DMS153 (cell line): ENCODE results near the gene GABRB1.

Experiments
- DNase-seq: peaks from one replicate; lab custom pipeline; 2025; lab: John Stamatoyannopoulos, UW

GABRB1 gene

DNA sequence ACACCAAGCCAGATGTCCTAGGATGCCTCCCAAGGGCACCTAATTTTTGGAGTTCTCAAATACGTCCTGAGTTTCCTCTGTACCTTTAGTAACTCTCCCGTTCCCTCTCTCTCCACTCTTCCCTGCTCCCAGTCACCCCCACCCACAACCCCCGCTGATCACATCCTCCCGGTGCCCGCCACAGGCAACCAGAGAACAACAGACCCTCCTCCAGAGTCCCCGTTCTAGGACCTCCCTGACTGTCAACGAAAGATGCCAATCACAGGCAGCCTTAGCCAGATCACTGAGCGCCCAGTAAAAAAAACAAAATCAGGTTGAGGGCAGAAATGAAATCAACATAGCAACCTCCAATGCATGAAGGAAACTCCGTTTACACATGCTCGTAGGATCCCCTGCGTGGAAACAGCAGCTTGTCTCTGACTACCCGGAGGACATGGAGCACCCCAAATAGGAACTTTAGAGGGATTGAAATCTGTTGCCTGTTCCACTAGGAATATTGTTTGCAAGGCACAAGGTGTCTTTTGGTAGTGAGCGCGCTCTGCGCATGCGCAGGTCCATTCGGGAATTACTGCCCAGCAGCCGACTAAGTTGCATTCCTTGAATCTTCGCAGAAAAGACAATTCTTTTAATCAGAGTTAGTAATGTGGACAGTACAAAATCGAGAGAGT lies at the start of gene GABRB1:
Gene GABRB1 (plus strand): TSS at position 557 of the 668 bp plus-strand sequence.
- DNase-seq, result no peak

DNA sequence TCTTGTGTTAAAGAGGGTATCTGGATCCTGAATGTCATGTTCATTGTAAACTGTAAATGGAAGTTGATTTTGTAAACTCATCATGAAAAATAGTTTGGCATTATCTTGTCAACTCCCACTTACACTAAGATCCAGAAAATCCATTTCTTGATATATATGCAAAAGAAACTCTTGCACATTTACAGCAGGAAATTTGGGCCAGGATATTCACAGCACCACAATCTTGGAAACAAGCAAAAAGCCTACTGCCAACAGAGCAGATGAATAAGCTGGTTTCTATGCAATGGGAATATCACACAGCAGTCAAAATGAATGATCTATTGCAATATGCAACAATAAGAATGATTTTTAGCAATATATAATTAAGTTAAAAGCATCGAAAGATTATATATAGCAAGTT lies 46.6 kb upstream of the GABRB1 start:
- DNase-seq, result no peak

DNA sequence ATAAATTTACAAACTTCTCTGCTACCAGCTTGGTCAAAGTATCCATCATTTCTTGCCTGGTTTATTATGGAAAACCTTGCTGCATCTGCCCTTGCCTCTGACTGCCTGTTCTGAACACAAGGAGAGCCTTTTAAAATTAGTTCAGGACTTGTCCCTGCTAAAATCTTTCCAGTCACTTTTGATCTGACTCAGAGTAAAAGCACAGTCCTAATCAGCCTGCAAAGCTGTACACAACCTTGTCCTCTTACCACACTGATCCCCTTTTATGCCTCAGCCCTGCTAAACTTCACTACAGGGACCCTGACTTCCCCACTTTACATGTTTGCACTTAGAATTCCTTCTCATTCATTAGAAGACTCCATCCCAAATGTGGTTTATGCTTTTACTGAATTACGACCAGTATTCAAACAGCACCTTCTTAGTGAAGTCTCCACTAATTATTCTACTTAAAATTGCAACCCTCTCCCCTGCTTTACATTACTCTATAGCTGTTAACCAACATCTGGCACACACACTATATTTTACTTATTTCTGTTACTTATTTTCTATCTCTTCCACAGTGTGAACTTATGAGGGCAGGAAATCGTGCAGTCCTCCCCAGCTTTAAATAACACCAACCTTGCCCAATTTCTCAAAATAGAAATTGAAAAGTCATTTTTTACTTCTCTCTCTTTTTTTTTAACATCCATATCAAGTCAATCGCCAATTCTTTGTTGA lies 44.3 kb upstream of the GABRB1 start:
- no peak for DNase-seq

DNA sequence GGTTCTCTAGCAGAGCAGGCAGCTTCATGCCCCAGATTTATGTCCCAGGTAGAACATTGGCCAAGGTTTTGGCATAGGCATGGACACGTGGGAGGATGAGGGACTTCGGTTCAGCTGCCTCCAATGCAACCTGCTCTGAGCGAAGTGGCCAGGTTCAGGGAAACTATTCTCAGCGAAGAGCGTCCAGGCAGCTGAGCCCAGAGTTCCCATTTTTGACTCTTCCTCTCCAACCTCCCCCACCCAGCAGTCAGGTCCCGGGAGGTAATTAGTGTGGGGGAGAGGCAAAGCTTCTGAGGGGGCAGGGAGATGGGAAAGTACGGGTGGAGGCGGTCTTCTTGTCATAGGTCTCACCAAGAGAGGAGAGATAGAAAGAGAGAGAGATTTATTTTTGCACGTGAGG lies 39.0 kb upstream of the GABRB1 start:
- no peak for DNase-seq

DNA sequence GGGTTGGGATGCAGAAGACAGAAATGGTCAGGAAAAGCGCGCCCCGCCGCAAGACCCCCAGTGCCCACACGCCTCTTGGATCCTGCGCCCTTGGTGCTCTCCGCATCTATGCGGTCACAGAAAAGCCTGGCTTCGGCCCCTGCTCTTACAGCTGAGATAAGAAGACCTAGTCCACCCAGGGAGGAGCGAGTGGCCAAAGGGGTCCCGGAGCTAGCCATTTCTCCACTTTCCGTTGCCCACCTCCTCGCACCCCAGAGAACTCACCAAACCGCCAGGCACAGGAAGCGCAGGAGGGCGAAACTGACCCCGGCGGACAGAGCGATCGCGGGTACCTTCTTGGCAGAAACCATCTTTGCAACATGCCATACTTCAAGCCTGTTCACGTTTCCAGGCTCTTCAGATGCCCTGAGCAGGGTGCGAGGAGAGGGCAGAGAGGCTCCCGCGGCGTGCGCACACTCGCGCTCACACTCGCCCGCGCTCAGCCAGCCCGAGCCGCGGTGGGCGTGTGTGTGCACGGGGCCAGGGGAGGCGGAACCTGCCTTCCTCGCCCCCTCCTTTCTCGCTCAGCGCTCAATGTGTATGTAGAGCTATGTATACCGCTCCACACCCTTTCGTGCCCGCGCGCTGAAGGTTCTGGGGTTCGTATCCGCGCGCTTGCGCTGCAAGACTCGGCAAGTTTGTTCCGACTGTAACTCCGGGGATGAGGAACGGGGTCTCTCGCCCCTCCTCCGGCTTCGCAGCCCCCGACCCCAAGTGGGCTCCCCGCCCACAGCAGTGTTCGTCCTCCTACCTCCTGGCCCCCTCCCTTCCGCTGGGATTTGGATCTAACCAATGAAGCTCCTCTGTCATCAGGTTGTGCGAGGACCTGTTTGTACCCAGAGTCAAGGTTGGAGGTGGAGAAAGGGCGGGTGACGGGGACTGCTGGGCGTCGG lies 38.0 kb upstream of the GABRB1 start, which contains the start of gene GABRA4:
Gene GABRA4 (minus strand): TSS at position 507 of the 932 bp plus-strand sequence. CDS start 157 bp downstream, at position 350.
- DNase-seq, result no peak

DNA sequence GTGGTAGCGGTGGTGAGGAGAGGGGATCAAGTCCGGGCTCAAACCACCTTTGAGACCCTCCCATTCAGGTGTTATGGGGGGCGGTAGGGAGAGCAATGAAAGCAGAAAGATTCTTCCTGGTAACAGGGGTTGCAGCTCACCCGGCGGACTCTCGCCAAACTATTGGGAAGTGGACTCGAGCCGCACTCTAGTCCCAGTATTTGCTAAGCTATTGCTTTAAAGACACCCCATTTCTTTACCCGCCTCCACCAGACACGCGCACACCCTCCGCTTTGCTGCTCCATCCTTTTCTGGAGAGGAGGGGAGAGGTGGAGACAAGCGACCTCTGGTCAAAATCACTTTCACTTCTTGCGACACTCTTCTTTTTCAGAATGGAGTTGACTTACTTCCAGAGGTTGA lies 37.4 kb upstream of the GABRB1 start:
- DNase-seq, result no peak

DNA sequence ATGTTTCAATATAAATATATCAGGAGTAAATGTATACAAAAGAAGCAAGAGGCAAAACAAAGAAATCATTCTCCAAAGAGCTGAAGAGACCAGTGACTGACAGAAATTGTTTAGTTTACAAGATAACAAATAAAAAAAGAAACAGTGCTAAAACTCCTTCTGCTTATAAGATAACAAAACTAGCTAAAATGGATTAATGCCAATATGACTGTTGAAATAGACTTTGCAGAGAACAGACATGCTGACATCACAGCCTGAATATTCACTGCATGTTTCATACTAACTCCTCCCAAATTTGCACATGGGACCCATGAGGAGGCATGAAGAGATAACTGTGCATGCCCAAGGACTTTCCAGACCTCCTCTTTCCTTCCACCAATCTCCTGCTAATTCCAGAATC lies 31.8 kb upstream of the GABRB1 start:
- DNase-seq, result no peak

DNA sequence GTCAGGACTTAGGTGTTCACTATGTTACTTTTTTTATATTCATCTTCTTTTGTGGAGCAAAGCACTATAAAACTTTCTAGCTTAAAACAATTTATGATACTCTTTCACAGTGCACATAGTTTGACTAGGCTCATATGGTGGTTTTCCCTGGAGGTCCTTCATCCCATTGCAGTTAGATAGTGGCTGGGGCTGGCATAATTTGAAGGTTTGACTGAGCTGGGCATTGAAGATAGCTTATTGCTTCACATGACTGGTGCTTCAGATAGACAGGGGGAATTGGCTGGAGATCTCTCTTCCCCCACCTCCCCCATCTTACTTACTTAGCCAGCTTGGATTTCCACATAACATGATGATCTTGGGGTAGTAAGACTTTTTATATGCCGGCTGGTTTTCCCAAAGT lies 31.0 kb upstream of the GABRB1 start:
- no peak for DNase-seq

DNA sequence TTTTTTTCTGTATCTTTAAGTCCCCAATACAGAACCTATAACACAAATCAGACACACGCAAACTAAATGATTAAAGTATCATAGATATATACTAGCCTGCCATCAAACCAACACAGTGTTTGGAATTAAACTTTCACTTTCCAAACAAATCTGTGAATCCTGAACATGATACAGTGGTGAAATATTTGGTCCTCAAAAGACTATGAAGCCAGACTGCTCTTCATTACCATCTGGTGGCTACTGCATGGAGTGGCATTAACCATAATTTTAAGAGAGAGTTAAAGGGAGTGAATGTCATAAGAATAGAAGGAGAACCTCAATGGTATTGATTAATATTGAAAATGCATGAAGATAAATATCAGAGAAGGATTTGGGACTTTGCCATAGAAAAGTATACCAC lies 28.8 kb upstream of the GABRB1 start:
- DNase-seq, result no peak

DNA sequence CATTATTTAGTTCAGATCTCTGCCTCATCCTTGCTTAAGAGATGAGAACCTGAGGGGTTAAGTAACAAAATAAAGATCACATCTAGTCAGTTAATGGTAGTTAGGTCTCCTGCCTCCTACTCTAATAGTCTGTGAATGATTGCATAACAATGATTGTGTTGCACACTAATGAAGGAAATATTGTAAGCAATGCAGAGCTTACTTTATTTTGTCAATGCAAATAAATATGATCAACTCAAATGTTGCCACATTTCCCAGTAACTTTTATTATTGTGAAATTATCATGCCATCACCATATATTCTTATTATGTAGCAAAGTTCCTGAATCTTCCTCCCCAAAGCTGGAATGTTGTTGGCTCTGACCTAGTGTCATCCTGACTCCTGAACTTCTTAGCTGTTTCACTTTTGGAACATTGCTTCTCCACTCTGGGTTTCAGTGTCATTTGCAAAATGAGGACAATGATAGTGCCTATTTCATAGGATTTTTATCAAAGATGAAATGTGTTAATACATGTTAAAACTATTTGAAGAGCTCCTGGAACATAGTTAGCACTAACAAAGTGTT lies 20.9 kb upstream of the GABRB1 start:
- no peak for DNase-seq

DNA sequence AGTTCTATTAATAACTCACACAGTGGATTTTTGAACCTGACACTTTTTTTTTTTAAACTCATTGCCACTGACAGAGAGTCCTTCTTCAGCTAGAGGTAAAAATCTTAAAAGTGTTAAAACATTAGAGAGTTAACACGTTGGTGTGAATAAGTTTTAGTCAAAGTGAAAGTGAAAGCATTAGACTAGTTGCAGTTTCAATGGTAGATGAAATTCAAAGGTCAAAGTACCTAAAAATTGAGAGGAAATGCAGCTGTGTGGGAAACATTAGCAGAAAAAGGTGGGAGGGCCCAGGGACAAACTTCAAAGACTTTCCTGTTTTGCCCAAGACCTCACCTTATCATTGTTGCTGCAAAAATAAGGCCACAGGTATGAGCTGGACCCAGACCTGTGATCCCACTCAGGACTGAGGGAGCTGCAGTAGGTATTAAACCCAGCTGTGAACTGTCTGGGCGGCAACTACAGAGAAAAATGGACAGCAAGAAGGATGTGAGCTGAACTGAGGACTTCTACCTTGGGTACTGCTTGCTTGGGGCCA lies 20.4 kb upstream of the GABRB1 start:
- DNase-seq, result no peak

DNA sequence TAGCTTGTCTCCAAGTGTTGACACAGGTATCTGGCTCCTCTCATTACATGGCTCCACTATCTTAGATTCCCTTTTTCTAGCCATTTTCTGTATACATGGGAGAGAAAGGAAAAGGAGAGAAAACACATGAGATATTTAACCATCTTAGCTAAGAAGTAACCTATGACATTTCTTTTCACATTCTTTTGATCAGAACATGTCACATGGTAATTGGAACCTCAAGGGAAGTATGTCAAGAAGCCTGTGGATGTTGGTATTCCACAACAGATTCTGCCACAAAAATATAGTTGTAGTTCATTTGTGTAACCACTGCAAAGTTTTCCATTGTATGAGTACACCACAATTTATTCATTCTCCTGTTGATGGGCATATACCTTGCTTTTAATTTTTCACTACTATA lies 18.7 kb upstream of the GABRB1 start:
- DNase-seq, result no peak

DNA sequence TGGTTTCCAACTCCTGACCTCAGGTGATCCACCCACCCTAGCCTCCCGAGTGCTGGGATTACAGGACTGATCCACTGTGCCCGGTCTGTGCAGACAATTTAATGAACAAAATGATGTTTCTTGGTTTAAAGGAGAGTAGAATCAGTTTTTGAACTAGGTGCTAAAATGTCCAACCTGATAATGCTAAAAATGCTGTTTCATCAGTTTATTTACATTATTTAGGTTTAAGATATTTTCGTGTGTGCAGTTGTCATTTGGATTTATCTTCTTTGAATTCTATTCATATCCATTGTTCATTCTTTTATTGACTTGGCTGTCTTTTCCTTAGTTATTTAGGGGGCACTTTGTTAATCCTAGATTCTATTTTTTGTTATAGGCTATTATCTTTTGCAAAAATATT lies 18.0 kb upstream of the GABRB1 start:
- DNase-seq, result no peak

DNA sequence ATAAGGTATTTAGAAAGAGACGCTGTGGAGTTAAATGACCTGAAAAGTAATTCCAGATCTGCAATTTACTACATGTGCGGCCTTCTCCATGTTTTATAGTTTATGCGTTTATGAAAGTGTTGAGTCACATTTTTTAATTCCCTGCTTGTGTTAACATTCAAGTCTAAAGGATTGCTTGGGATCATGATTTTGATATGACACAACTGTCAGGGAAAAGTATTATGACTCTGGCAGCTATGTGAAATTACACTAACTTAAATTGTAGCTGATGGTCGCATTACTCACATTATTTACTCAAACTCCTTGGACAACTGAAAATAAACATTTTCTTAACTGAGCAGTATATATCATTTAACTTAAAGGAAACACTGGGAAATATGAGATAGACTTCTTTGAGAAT lies 14.3 kb upstream of the GABRB1 start:
- no peak for DNase-seq

DNA sequence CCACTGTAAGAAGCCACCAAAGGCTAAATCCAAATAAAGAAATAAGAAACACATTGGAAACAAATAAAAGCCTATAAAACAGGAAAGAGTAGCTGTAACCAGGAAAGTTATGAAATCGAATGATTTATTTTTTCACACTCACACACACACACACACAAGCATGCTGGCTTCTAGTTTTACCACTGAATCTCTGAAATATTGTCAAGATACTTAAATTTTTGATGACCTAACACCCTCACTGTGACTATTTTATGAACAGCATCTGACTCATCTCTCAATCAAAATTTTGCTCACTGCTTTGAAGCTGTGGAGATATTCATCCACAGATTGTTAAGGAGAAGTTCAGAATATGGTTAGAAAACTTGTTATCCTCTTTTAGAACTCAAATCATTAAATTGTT lies 13.9 kb upstream of the GABRB1 start:
- no peak for DNase-seq

DNA sequence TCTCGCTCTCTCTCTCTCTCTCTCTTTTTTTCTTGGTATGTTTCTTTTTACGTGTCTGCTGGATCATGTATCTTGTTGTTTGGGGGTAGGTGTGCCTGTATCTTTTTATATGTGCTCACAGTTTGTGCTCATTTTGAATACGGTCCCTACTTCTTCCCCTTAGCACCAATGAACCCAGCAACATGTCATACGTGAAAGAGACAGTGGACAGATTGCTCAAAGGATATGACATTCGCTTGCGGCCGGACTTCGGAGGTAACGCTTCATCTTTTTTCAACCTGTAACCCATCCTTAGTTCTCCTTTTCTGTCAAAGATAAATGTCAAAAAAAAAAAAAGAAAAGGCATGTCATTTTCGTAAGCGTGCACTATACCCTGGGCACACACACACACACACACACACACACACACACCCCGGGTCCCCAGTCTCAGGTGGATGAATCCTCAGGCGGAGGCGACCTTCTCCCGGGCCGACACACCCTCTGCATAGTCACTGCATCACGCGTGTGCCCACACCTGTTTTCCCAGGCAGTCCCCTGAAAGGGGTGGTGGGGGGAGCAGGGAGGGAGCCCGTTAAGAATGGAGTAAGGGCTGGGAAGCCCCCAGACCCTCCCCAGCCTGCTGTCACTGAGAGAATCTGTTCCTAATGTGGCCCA lies 511 bp downstream of the GABRB1 start:
- no peak for DNase-seq

DNA sequence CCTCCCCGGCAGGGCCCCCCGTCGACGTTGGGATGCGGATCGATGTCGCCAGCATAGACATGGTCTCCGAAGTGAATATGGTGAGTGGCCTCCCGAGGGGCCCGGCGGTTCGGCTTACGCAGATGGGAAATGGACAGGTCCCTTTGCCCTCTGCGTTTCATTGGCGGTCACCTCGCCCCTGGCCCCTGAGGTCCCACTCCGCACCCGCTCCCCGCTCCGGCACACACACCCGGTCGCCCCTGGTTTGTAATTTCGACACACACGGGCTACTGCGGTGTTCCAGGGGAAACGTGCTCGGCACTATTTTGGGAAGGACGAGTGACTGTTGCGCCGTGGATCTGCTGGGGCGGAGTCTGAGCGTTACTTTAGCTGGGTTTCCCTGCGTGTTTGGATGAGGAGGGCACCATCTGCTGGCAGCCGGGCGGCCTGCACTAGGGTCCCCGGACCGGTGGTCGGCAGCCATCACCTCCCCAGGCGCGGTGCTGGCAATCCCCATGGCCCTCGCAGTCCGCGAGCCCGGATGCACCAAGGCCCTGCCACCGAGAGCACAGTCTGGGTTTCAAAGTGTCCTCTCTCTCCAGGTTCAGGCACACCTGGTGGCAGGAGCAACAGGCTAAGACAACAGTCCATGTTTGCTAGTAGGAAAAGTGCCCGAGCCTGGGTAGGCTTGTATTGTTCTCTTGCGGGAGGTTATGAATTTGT lies 1.2 kb downstream of the GABRB1 start:
- no peak for DNase-seq

DNA sequence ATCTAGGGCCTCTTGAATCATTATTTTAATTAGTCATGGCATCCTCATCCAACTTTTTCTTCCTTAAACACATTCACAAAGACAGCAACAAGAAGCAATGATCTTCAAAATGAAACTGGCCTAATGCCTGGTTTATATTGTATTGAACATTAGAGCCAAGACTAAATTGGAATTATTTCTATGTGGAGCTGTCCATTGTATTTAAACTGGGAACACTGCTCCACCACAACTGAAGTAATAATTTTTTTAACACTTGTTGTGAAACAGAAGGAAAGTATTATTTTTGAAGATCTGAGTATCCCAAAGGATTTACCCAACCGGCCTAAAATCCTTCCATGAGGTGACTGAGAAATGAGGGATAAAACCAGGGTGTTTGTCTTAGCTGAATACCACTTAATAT lies 6.9 kb downstream of the GABRB1 start:
- no peak for DNase-seq

DNA sequence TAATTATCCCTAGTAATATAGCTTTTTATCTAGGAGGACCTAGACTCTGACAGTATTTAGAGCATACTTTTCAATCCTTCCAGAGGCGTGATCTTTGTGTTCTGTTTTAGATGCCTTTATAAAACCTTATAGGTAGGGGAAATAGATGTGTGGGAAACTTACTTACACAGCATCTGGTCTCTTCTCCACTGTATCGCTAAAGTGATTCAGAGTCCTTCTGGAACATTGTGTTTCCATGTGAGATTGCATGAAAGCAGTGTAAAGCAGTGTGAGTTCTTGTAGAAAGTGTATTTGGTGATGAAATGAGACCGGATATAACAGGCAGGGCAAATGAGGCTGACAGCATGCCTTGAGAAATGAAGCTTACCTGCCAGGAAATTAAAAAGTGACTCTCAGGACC lies 9.5 kb downstream of the GABRB1 start:
- DNase-seq, result no peak

DNA sequence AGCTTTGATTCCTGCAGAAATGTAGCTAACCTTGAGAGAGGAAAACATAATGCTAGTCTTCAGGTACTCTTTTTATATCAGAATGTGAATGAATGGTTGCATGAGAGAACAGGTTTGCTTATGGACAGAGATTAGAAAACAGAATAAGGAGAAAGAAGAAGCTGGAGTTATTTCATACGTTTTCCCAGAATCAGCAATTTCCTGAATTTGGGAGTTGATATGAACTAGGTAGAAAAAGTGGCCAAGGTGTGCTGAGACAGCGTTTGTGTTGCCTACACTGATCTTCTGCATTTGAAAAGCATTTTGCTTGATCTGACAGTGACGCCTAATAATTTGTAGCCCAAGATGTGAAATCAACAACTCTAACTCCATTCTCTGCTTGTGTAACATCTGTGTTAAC lies 12.5 kb downstream of the GABRB1 start:
- no peak for DNase-seq

DNA sequence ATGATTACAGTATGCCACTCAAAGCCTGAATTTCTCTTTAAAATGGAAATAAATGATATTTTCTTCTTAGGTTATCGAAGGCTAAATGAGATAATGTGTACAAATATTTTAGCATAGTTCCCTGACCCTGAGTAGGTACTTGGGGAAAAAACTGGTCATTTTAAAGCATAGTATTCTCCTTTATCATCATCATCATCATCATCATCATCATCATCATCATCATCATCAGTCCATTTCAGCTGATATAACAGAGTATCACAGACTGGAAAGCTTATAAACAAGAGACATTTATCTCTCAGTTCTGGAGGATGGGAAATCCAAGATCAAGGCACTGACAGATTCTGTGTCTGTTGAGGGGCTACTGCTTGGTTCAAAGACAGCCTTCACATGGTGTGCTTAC lies 13.9 kb downstream of the GABRB1 start:
- DNase-seq, result no peak
